ENCODE measurements around the gene NDUFS8. TPM values are rescaled to one million over a fixed set of nuclear protein-coding genes. Genes with fewer than 3 reads are reported as not detected.

NDUFS8 gene
- total and polyA plus RNA-seq, 4 donors, result 61.2 to 148 (median 106) TPM

DNA sequence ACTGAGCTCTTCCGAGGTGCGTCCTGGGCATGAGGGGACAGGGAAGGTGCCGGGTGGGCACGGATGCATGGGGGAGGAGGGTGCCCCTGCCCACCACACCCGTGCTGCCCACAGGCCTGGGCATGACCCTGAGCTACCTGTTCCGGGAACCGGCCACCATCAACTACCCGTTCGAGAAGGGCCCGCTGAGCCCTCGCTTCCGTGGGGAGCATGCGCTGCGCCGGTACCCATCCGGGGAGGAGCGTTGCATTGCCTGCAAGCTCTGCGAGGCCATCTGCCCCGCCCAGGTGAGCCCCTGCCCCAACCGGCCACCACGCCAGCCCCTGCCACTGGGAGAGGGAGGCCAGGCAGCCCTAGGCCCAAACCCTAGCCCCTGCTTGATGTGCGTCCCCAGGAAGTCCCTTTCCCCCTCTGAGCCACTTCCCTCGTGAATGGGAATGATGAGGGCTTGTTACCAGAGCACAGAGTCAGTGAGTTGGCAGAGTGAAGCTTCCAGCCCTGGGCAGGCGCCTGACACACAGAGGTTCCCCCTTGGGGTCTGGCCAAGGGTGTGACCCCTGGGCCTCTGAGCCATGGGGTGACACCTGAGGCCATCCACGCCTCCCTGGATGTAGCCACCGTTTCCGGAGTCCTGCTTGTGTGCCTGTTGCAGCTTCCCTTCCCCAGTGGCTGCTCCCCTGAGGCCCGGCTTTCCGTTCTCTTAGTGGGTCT, 2.7 kb downstream of the NDUFS8 start:
- Histone ChIP-seq H3K9ac (ENCODE audit: low read depth in 1 of 2, low read length in 2 of 2) (no peak overlapping the region), H3K4me1 (ENCODE audit: control insufficient read depth in 4 of 4, insufficient read depth in 4 of 4, low read length in 3 of 4) (peaks cover 31 to 65% (median 49%) of the 10 kb centered on the region in 4 donors), H3K9me3 (ENCODE audit: control insufficient read depth in 4 of 4, low read length in 3 of 4) (no peaks in the 10 kb centered on the region), H3K4me3 (ENCODE audit: low read depth in 1 of 3, low read length in 3 of 3) (no peak overlapping the region), H3K27ac (ENCODE audit: low read depth in 1 of 2, low read length in 2 of 2) (peak overlapping the region; percentile 64 to 72), H3K36me3 (ENCODE audit: control insufficient read depth in 4 of 4, insufficient read depth in 3 of 4, low read depth in 1 of 4, low read length in 3 of 4) (no peaks in the 10 kb centered on the region), H3K27me3 (ENCODE audit: control insufficient read depth in 4 of 4, insufficient read depth in 4 of 4, low read length in 3 of 4) (no peaks in the 10 kb centered on the region)
- DNase-seq (ENCODE audit: low spot score), result no peak
- WGBS, result 81% methylated on average over 29 of the region's 29 CpGs
- TF ChIP-seq, protein P1, sequence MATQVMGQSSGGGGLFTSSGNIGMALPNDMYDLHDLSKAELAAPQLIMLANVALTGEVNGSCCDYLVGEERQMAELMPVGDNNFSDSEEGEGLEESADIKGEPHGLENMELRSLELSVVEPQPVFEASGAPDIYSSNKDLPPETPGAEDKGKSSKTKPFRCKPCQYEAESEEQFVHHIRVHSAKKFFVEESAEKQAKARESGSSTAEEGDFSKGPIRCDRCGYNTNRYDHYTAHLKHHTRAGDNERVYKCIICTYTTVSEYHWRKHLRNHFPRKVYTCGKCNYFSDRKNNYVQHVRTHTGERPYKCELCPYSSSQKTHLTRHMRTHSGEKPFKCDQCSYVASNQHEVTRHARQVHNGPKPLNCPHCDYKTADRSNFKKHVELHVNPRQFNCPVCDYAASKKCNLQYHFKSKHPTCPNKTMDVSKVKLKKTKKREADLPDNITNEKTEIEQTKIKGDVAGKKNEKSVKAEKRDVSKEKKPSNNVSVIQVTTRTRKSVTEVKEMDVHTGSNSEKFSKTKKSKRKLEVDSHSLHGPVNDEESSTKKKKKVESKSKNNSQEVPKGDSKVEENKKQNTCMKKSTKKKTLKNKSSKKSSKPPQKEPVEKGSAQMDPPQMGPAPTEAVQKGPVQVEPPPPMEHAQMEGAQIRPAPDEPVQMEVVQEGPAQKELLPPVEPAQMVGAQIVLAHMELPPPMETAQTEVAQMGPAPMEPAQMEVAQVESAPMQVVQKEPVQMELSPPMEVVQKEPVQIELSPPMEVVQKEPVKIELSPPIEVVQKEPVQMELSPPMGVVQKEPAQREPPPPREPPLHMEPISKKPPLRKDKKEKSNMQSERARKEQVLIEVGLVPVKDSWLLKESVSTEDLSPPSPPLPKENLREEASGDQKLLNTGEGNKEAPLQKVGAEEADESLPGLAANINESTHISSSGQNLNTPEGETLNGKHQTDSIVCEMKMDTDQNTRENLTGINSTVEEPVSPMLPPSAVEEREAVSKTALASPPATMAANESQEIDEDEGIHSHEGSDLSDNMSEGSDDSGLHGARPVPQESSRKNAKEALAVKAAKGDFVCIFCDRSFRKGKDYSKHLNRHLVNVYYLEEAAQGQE (IDR thresholded peaks at IDR 0.05), result no peak
- TF ChIP-seq, protein P2, sequence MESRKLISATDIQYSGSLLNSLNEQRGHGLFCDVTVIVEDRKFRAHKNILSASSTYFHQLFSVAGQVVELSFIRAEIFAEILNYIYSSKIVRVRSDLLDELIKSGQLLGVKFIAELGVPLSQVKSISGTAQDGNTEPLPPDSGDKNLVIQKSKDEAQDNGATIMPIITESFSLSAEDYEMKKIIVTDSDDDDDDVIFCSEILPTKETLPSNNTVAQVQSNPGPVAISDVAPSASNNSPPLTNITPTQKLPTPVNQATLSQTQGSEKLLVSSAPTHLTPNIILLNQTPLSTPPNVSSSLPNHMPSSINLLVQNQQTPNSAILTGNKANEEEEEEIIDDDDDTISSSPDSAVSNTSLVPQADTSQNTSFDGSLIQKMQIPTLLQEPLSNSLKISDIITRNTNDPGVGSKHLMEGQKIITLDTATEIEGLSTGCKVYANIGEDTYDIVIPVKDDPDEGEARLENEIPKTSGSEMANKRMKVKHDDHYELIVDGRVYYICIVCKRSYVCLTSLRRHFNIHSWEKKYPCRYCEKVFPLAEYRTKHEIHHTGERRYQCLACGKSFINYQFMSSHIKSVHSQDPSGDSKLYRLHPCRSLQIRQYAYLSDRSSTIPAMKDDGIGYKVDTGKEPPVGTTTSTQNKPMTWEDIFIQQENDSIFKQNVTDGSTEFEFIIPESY (IDR thresholded peaks at IDR 0.05), result no peak
- TF ChIP-seq RXRA (IDR thresholded peaks at IDR 0.05) (no peak), GABPA (IDR thresholded peaks at IDR 0.05 in 1 of 2, conservative IDR thresholded peaks at IDR 0.05 in 1 of 2) (no peak), HNF4G (IDR thresholded peaks at IDR 0.05) (no peak), FOXA1 (IDR thresholded peaks at IDR 0.05) (no peak), SP1 (IDR thresholded peaks at IDR 0.05) (no peak), TAF1 (conservative IDR thresholded peaks at IDR 0.05) (no peak)
- TF ChIP-seq, protein P3, sequence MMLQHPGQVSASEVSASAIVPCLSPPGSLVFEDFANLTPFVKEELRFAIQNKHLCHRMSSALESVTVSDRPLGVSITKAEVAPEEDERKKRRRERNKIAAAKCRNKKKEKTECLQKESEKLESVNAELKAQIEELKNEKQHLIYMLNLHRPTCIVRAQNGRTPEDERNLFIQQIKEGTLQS (IDR thresholded peaks at IDR 0.05), result no peak
- TF ChIP-seq, protein P4, sequence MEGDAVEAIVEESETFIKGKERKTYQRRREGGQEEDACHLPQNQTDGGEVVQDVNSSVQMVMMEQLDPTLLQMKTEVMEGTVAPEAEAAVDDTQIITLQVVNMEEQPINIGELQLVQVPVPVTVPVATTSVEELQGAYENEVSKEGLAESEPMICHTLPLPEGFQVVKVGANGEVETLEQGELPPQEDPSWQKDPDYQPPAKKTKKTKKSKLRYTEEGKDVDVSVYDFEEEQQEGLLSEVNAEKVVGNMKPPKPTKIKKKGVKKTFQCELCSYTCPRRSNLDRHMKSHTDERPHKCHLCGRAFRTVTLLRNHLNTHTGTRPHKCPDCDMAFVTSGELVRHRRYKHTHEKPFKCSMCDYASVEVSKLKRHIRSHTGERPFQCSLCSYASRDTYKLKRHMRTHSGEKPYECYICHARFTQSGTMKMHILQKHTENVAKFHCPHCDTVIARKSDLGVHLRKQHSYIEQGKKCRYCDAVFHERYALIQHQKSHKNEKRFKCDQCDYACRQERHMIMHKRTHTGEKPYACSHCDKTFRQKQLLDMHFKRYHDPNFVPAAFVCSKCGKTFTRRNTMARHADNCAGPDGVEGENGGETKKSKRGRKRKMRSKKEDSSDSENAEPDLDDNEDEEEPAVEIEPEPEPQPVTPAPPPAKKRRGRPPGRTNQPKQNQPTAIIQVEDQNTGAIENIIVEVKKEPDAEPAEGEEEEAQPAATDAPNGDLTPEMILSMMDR (IDR thresholded peaks at IDR 0.05; ENCODE audit: low read depth, low read length, missing input control), result no peak

DNA sequence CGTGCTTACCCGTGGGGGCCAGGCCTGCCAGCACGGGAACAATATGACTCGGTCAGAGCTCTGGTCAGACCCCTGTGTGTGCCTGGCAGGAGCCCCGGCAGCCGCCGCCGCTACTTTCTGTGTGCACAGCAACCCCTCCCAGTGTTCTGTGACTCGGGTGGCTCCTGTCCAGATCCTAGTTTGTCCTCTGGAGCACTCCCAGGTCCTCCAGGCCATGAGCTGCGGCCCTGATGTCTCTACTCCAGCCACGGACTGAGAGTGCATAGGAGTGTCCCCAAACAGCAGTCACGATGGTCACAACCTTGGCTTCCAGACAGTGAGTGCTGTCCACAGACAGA, 3.2 kb downstream of the NDUFS8 start:
- DNase-seq (ENCODE audit: low spot score), result no peak
- no peaks in the 10 kb centered on the region for H3K9me3 ChIP-seq (ENCODE audit: control insufficient read depth in 4 of 4, low read length in 3 of 4)
- 36% methylated on average over 12 of the region's 12 CpGs for WGBS
- peak overlapping the region; percentile 64 to 72 for H3K27ac ChIP-seq (ENCODE audit: low read depth in 1 of 2, low read length in 2 of 2)
- H3K9ac ChIP-seq (ENCODE audit: low read depth in 1 of 2, low read length in 2 of 2), result no peak overlapping the region
- H3K27me3 ChIP-seq (ENCODE audit: control insufficient read depth in 4 of 4, insufficient read depth in 4 of 4, low read length in 3 of 4), result no peaks in the 10 kb centered on the region
- TF ChIP-seq RXRA (IDR thresholded peaks at IDR 0.05) (peak; percentile 75 to 85), TAF1 (conservative IDR thresholded peaks at IDR 0.05) (no peak), HNF4A (conservative IDR thresholded peaks at IDR 0.05) (peak; percentile 38 to 64), GABPA (IDR thresholded peaks at IDR 0.05 in 1 of 2, conservative IDR thresholded peaks at IDR 0.05 in 1 of 2) (peak in 1 of 2 donors; percentile 37), RAD21 (IDR thresholded peaks at IDR 0.05) (peak in 1 of 2 donors; percentile 38), SP1 (IDR thresholded peaks at IDR 0.05) (peak; percentile 55), MAX (IDR thresholded peaks at IDR 0.05) (no peak), YY1 (IDR thresholded peaks at IDR 0.05) (no peak), HNF4G (IDR thresholded peaks at IDR 0.05) (no peak), NR2F2 (IDR thresholded peaks at IDR 0.05) (no peak)
- TF ChIP-seq, protein P1 (IDR thresholded peaks at IDR 0.05), result no peak
- TF ChIP-seq, protein P3 (IDR thresholded peaks at IDR 0.05), result no peak
- H3K36me3 ChIP-seq (ENCODE audit: control insufficient read depth in 4 of 4, insufficient read depth in 3 of 4, low read depth in 1 of 4, low read length in 3 of 4), result no peaks in the 10 kb centered on the region
- H3K4me3 ChIP-seq (ENCODE audit: low read depth in 1 of 3, low read length in 3 of 3), result no peak overlapping the region
- H3K4me1 ChIP-seq (ENCODE audit: control insufficient read depth in 4 of 4, insufficient read depth in 4 of 4, low read length in 3 of 4), result peaks cover 34 to 70% (median 54%) of the 10 kb centered on the region in 4 donors

Data from liver (tissue), 9 donors.